A673 (cell line): ENCODE results near the gene GSTA3. TPM values are rescaled to one million over a fixed set of nuclear protein-coding genes. Genes with fewer than 3 reads are reported as not detected.
"Not testable (repeated sequence)": the region's sequence is repeated elsewhere in the genome, so short reads cannot be mapped to it uniquely, and the experiment has no call there.

Experiments used
- BruUV-seq: library from RNA; stranded (reverse); fragments of 400-500 nt; replicated peaks from 2 replicates; lab custom pipeline; 2021; lab: Mats Ljungman, UMichigan
- CTCF ChIA-PET: fragments of 300-600 bp; sonication (Branson Sonifier 250); formaldehyde crosslinking; loops from one replicate; lab custom pipeline; 2022; ENCODE audit warnings: antibody characterized with exemption; lab: Charles Lee
- POLR2A ChIA-PET: fragments of 300-600 bp; sonication (Branson Sonifier 250); formaldehyde crosslinking; loops from one replicate; lab custom pipeline; 2022; ENCODE audit warnings: antibody characterized with exemption; ENCODE audit not compliant: low non-redundant PET; lab: Charles Lee
- DNase-seq: peaks from one replicate; pipeline ENCODE4 v3.0.0-alpha.2; 2015; ENCODE audit warnings: low spot score
- H3K27ac ChIP-seq: fragments of 200-600 bp; sonication (generic); 2 replicates; pipeline ENCODE4 v1.5.1; 2016; ENCODE audit warnings: mixed run types, low read depth, mild to moderate bottlenecking, mixed read lengths, antibody characterized with exemption, low read length; ENCODE audit not compliant: poor library complexity, severe bottlenecking
- H3K27me3 ChIP-seq: fragments of 200-600 bp; sonication (generic); replicated peaks from 2 replicates; pipeline ENCODE4 v1.6.1; 2017; ENCODE audit warnings: mixed run types, low read depth, mild to moderate bottlenecking, mixed read lengths, antibody characterized with exemption, low read length; ENCODE audit not compliant: insufficient read depth, poor library complexity
- H3K36me3 ChIP-seq: fragments of 200-600 bp; sonication (generic); 2 replicates; pipeline ENCODE4 v1.6.1; 2016; ENCODE audit warnings: mixed run types, mild to moderate bottlenecking, mixed read lengths, antibody characterized with exemption, low read length; ENCODE audit not compliant: insufficient read depth, poor library complexity, severe bottlenecking
- H3K4me1 ChIP-seq: fragments of 200-600 bp; sonication (generic); 2 replicates; pipeline ENCODE4 v1.6.1; 2017; ENCODE audit warnings: mixed run types, mild to moderate bottlenecking, mixed read lengths, antibody characterized with exemption, low read length; ENCODE audit not compliant: insufficient read depth, poor library complexity, severe bottlenecking
- H3K4me3 ChIP-seq: fragments of 200-600 bp; sonication (generic); 2 replicates; pipeline ENCODE4 v1.5.1; 2016; ENCODE audit warnings: low read depth, mixed run types, mild to moderate bottlenecking, mixed read lengths, low read length; ENCODE audit not compliant: poor library complexity, severe bottlenecking
- H3K9me3 ChIP-seq: fragments of 200-600 bp; sonication (generic); 2 replicates; pipeline ENCODE4 v1.6.1; 2016; ENCODE audit warnings: mixed run types, low read depth, mild to moderate bottlenecking, mixed read lengths, antibody characterized with exemption, low read length; ENCODE audit not compliant: poor library complexity, severe bottlenecking
- CTCF ChIP-seq: fragments of 300-800, 200-600 bp; sonication (generic); conservative IDR thresholded peaks from 2 replicates; pipeline ENCODE4 v1.5.1; 2017; ENCODE audit warnings: low read depth, mild to moderate bottlenecking, antibody characterized with exemption, low read length, moderate library complexity, mixed read lengths
- EZH2 ChIP-seq: fragments of 200-600 bp; sonication (generic); IDR thresholded peaks from 2 replicates; pipeline ENCODE4 v1.6.1; 2017; ENCODE audit warnings: borderline replicate concordance, low read depth, mild to moderate bottlenecking, mixed read lengths, antibody characterized with exemption, low read length; ENCODE audit not compliant: poor library complexity, severe bottlenecking
- intact Hi-C: fragments of 100-400 bp; cut with micrococcal nuclease; formaldehyde crosslinking; loops from one replicate; pipeline ENCODE4 v1.10.0; 2022; ENCODE audit not compliant: unreplicated experiment
- total RNA-seq: library from RNA; stranded (reverse); gene quantifications from 2 replicates; pipeline ENCODE4 v1.2.3, GENCODE V29; 2021

The GSTA3 gene
- total RNA-seq, 1 experiment from 2014 or later, result not detected

GRCh38 chr6:52868240-52868639 is 41.3 kb downstream of the GSTA3 start:
- no peak for DNase-seq
- POLR2A ChIA-PET, result no interaction called here
- Histone ChIP-seq H3K9me3 (no peaks in the 10 kb centered on the region), H3K36me3 (no peaks in the 10 kb centered on the region), H3K27ac (no peak overlapping the region), H3K4me3 (no peak overlapping the region), H3K4me1 (no peaks in the 10 kb centered on the region), H3K27me3 (no peaks in the 10 kb centered on the region)
- CTCF ChIA-PET, result no interaction called here
- no TSS peak for BruUV-seq
- no peak for TF ChIP-seq CTCF
- TF ChIP-seq EZH2, result no peak
- intact Hi-C loops, result no loop called here

GRCh38 chr6:52861151-52861550 is 48.3 kb downstream of the GSTA3 start:
- BruUV-seq, intact Hi-C loops, POLR2A ChIA-PET, H3K9me3 ChIP-seq, H3K27me3 ChIP-seq, H3K36me3 ChIP-seq, H3K4me3 ChIP-seq, H3K4me1 ChIP-seq, DNase-seq, H3K27ac ChIP-seq, CTCF ChIA-PET: not testable (repeated sequence)

- no peaks in the 10 kb centered on the region for H3K4me1 ChIP-seq
- POLR2A ChIA-PET, result no interaction called here
- intact Hi-C loops, result no loop called here
- no peaks in the 10 kb centered on the region for H3K9me3 ChIP-seq
- CTCF ChIA-PET, result no interaction called here
- H3K27ac ChIP-seq, result no peak overlapping the region
- no TSS peak for BruUV-seq
- no peaks in the 10 kb centered on the region for H3K36me3 ChIP-seq
- DNase-seq, result no peak
- H3K4me3 ChIP-seq, result no peak overlapping the region
- peaks cover 3% of the 10 kb centered on the region for H3K27me3 ChIP-seq
- no peak for TF ChIP-seq CTCF
- no peak for TF ChIP-seq EZH2
Observed at GRCh38 chr6:52858416-52858815, 51.1 kb downstream of the GSTA3 start.

- CTCF ChIA-PET, DNase-seq, H3K36me3 ChIP-seq, POLR2A ChIA-PET, H3K27me3 ChIP-seq, H3K4me3 ChIP-seq, BruUV-seq, H3K27ac ChIP-seq, H3K9me3 ChIP-seq, H3K4me1 ChIP-seq, intact Hi-C loops: not testable (repeated sequence)
Observed at GRCh38 chr6:52856137-52856536, 53.4 kb downstream of the GSTA3 start.
